Adrenal gland (tissue), 12 donors: ENCODE data around the gene RASL10B. TPM values are rescaled to one million over a fixed set of nuclear protein-coding genes. Genes with fewer than 3 reads are reported as not detected.

Experiments
- DNase-seq, 7 donors: peaks; one replicate each; pipeline ENCODE4 v3.0.0-alpha.2; 2019 to 2020
- H3K27ac ChIP-seq, 5 donors: fragments of 200-600 bp; sonication (generic) in 4 of 5; 1 replicate in 3 of 5; 2 replicates in 2 of 5; pipeline versions ENCODE4 v1.5.1 to v1.8.0; 2016 to 2020; ENCODE audit warnings: mild to moderate bottlenecking in 1 of 5
- H3K27me3 ChIP-seq: fragments of 200-600 bp; 2 replicates; pipeline ENCODE4 v1.8.0; 2021
- H3K36me3 ChIP-seq, 2 donors: fragments of 200-600 bp; replicated peaks in 1 of 2; 1 replicate in 1 of 2; 2 replicates in 1 of 2; pipeline versions ENCODE4 v1.5.1 to v1.8.0; 2018 to 2022
- H3K4me1 ChIP-seq, 2 donors: fragments of 200-600 bp; replicated peaks in 1 of 2; 1 replicate in 1 of 2; 2 replicates in 1 of 2; pipeline versions ENCODE4 v1.5.1 to v1.8.0; 2018 to 2021
- H3K4me3 ChIP-seq, 4 donors: fragments of 200-600 bp; sonication (generic) in 3 of 4; one replicate each; pipeline ENCODE4 v1.5.1; 2016 to 2018
- H3K9me3 ChIP-seq, 3 donors: fragments of 200-600 bp; sonication (generic) in 1 of 3; replicated peaks in 1 of 3; 1 replicate in 2 of 3; 2 replicates in 1 of 3; pipeline versions ENCODE4 v1.5.1 to v1.8.0; 2016 to 2021
- POLR2A ChIP-seq, 2 donors: fragments of 450-650 bp; IDR thresholded peaks; one replicate each; pipeline ENCODE4 v1.6.1; 2017; ENCODE audit warnings: antibody characterized with exemption in 2 of 2, mild to moderate bottlenecking in 2 of 2, moderate library complexity in 1 of 2
- WGBS, 4 donors: extraction: QIAGEN DNeasy Blood & Tissue Kit in 2 of 4; methylation state at CpG; one replicate each; pipeline versions ENCODE4 v1.1.5 to v1.1.7; 2013 to 2017; 5-methylcytosine and 5-hydroxymethylcytosine counted together
- intact Hi-C, 2 donors: fragments of 100-400 bp; cut with DNase I; formaldehyde crosslinking; loops; one replicate each; pipeline versions ENCODE4 v1.14.1 to v1.15.0; 2022 to 2023
- polyA plus RNA-seq, 3 donors: library from polyadenylated mRNA; stranded (reverse); fragments of 200-250 nt in 2 of 3; fragments of 350-450 nt in 1 of 3; fragmentation: Illumina TruSeq in 1 of 3; extraction: RNeasy Lipid Tissue Mini Kit (QIAGEN cat#74804) in 1 of 3; gene quantifications; one replicate each; pipeline ENCODE4 v1.2.3, GENCODE V29; 2013 to 2014
- total RNA-seq, 9 donors: library from RNA; depleted of rRNA in 4 of 9; stranded (reverse); fragments of >200 nt in 4 of 9; fragments of 120-200 nt in 1 of 9; fragmentation: NEBNext Ultra II Directional in 1 of 9; extraction: Animal tissue kit (Norgen Biotek cat#: 25700) in 1 of 9; gene quantifications; one replicate each; pipeline versions ENCODE4 v1.1.0 to v1.2.4, GENCODE V29; 2013 to 2023
- TF ChIP-seq, protein P1 (sequence below), 6 experiments: fragments of 450-650 bp in 4 of 6; fragments of 200-600 bp in 2 of 6; sonication (generic) in 1 of 6; IDR thresholded peaks; 1 replicate in 5 of 6; 2 replicates in 1 of 6; pipeline versions ENCODE4 v1.5.1 to v1.8.0; 2016 to 2021; ENCODE audit warnings: antibody characterized with exemption in 6 of 6, mild to moderate bottlenecking in 2 of 6, moderate library complexity in 1 of 6
- donor health status: healthy with polysubstance abuse.
- donor health status: Bipolar disorder and iron deficiency.
- donor health status: DM: yes; HTN: yes; CAD: no.
- donor health status: DM: no; HTN: no; CAD: no.
- donor health status: DM: no; HTN: no; CAD: no.
- donor health status: DM: yes; HTN: yes; CAD: no.

The RASL10B gene
- total and polyA plus RNA-seq, 12 donors = 1.1 to 8.1 (median 2.1) TPM

DNA sequence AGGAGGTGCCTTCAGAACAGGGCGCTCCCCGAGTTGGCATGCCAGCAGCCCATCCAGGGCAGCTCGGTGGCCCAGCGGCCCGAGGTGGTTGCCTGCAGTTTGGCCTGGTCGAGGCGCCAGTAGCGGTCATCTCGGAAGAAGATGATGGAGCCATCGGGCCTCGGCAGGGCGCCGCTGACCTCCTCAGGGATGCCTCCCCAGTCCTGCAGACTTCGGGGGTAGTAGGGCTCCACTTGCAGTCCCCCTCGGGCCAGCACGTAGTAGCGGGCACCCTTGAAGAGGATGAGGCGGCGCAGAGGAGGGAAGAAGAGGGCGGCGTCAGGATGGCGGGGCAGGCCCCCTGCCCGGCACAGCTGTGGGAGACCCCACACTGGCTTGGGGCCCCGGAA lies 35.0 kb downstream of the RASL10B start:
- H3K4me1 ChIP-seq = peaks cover 5 to 11% of the 10 kb centered on the region in 2 donors
- intact Hi-C loops = loop anchor here in 1 of 2 donors (5.0 kb wide), 1 partner anchor 41 kb away; the partner anchor contains the start of gene TAF15
- H3K36me3 ChIP-seq = no peaks in the 10 kb centered on the region
- 65 to 84% (median 81%) methylated on average over 13 to 24 of the region's 24 CpGs for WGBS, 4 donors
- H3K27me3 ChIP-seq = no peaks in the 10 kb centered on the region
- H3K9me3 ChIP-seq = no peaks in the 10 kb centered on the region
- H3K27ac ChIP-seq = no peak overlapping the region
- H3K4me3 ChIP-seq = no peak overlapping the region
- DNase-seq = no peak
- TF ChIP-seq, protein P1, sequence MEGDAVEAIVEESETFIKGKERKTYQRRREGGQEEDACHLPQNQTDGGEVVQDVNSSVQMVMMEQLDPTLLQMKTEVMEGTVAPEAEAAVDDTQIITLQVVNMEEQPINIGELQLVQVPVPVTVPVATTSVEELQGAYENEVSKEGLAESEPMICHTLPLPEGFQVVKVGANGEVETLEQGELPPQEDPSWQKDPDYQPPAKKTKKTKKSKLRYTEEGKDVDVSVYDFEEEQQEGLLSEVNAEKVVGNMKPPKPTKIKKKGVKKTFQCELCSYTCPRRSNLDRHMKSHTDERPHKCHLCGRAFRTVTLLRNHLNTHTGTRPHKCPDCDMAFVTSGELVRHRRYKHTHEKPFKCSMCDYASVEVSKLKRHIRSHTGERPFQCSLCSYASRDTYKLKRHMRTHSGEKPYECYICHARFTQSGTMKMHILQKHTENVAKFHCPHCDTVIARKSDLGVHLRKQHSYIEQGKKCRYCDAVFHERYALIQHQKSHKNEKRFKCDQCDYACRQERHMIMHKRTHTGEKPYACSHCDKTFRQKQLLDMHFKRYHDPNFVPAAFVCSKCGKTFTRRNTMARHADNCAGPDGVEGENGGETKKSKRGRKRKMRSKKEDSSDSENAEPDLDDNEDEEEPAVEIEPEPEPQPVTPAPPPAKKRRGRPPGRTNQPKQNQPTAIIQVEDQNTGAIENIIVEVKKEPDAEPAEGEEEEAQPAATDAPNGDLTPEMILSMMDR (IDR thresholded peaks at IDR 0.05) = no peak
- no peak for TF ChIP-seq POLR2A (IDR thresholded peaks at IDR 0.05)

DNA sequence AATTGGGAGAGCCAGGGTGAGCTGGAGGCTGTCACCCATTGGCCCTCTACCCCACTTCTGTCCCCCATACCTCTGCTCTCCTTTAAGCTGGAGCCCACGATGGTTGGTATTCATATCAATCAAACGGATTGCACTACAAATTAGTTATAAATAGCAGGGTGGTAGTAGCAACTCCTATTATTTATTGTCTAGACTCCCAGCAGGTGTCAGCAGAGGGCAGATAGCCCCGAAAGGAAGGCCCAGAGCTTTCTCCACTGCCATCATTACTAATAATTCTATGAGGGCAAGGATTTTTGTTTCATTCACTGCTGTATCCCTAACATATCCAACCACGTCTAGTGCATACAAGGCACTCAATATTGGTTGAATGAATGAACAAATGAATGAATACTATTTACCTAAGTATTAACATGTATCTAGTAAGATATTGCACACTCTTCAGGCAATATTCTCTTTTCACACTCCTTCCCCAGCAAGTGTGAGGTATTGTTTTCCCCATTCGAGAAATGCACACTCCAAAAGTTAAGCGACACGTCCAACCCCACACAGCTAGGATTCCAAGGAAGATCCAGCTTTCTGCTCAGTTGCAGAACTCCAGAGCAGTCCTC lies 35.6 kb downstream of the RASL10B start:
- Histone ChIP-seq H3K4me3 (no peak overlapping the region), H3K27me3 (no peaks in the 10 kb centered on the region), H3K9me3 (no peaks in the 10 kb centered on the region), H3K36me3 (no peaks in the 10 kb centered on the region), H3K4me1 (peaks cover 5 to 11% of the 10 kb centered on the region in 2 donors), H3K27ac (no peak overlapping the region)
- intact Hi-C loops = loop anchor here in 1 of 2 donors (5.0 kb wide), 1 partner anchor 40 kb away; the partner anchor contains the start of gene TAF15
- DNase-seq = peak; percentile 55 to 73 (median 69)
- TF ChIP-seq, protein P1 (IDR thresholded peaks at IDR 0.05) = peak; percentile 34 to 73 (median 66)
- TF ChIP-seq POLR2A (IDR thresholded peaks at IDR 0.05) = no peak
- WGBS, 4 donors = 32 to 41% (median 37%) methylated on average over 7 of the region's 7 CpGs

DNA sequence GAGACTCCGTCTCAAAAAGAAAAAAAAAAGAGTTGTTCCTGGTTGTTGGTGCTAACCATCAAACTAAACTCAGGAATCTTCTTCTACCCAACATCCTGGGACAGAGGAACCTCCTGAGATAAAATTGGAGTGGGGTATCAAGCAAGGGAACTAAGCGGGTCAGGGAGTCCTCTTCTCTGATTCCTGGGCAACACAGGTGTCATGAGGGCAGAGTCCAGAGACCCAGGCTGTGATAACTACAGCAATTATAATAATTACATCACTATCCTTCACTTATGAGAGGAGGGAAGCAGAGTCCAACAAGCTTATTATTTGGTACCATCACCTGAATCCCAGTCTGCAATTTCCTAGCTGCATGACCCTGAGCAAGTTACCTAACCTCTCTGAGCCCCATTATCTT lies 37.4 kb downstream of the RASL10B start:
- Histone ChIP-seq H3K9me3 (no peaks in the 10 kb centered on the region), H3K4me3 (no peak overlapping the region), H3K27ac (no peak overlapping the region), H3K27me3 (no peaks in the 10 kb centered on the region), H3K4me1 (peaks cover 5 to 11% of the 10 kb centered on the region in 2 donors), H3K36me3 (no peaks in the 10 kb centered on the region)
- TF ChIP-seq, protein P1 (IDR thresholded peaks at IDR 0.05) = no peak
- TF ChIP-seq POLR2A (IDR thresholded peaks at IDR 0.05) = no peak
- intact Hi-C loops = loop anchor here in 1 of 2 donors (5.0 kb wide), 1 partner anchor 39 kb away; the partner anchor contains the start of gene TAF15
- DNase-seq = no peak
- WGBS, 4 donors = 85 to 98% (median 93%) methylated on average over 2 of the region's 2 CpGs

DNA sequence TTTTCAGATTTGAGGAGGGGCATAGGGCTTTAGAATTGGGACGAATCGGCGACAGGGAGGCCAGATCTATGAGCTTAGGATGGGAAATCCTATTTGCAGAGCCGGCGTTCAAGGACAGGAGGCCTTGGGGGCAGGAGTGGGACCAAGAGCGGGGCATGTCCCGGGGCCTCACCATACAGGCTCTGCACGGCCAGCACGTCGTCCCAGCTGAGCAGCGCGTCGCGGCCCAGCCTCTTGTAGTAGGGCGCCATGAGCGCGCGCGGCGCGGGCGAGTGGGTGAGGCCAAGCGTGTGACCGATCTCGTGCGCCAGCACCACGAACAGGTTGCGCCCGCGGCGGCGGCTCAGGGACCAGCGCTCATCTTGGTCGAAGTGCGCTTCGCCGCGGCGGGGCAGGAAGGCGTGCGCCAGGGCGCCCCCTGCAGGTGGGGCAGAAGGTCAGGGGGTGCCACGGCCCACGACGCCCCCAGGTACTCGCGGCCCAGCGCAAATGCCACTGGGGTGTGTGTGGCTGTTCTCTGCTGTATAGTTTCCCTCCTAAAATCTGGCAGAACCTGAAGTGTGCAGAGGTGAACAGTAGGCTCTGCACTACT lies 38.6 kb downstream of the RASL10B start:
- WGBS, 4 donors = 79 to 96% (median 86%) methylated on average over 21 to 48 of the region's 48 CpGs
- H3K27ac ChIP-seq = no peak overlapping the region
- no peak for TF ChIP-seq POLR2A (IDR thresholded peaks at IDR 0.05)
- TF ChIP-seq, protein P1 (IDR thresholded peaks at IDR 0.05) = no peak

More for the DNA sequence above, 38.6 kb downstream of the RASL10B start:
- no peaks in the 10 kb centered on the region for H3K9me3 ChIP-seq
- no peaks in the 10 kb centered on the region for H3K36me3 ChIP-seq
- DNase-seq = no peak
- no peaks in the 10 kb centered on the region for H3K4me1 ChIP-seq
- intact Hi-C loops = loop anchor here in 1 of 2 donors (5.0 kb wide), 1 partner anchor 37 kb away; the partner anchor contains the start of gene TAF15
- no peak overlapping the region for H3K4me3 ChIP-seq
- no peaks in the 10 kb centered on the region for H3K27me3 ChIP-seq
